Rectal smooth muscle tissue (tissue), 1 donor: ENCODE data around the gene LUC7L.
"Not testable (repeated sequence)": the region's sequence is repeated elsewhere in the genome, so short reads cannot be mapped to it uniquely, and the experiment has no call there.

Experiments
- H3K27ac ChIP-seq: one replicate; pipeline ENCODE4 v1.7.0; 2013; ENCODE audit warnings: low read depth, low read length, inconsistent platforms
- H3K27me3 ChIP-seq: one replicate; pipeline ENCODE4 v1.7.0; 2013; ENCODE audit warnings: low read length; ENCODE audit not compliant: control insufficient read depth, insufficient read depth
- H3K36me3 ChIP-seq: one replicate; pipeline ENCODE4 v1.7.0; 2013; ENCODE audit warnings: low read length; ENCODE audit not compliant: control insufficient read depth, insufficient read depth
- H3K4me1 ChIP-seq: one replicate; pipeline ENCODE4 v1.7.0; 2013; ENCODE audit warnings: low read length; ENCODE audit not compliant: control insufficient read depth, insufficient read depth
- H3K4me3 ChIP-seq: one replicate; pipeline ENCODE4 v1.7.0; 2013; ENCODE audit warnings: low read length
- H3K9ac ChIP-seq: one replicate; pipeline ENCODE4 v1.7.0; 2013; ENCODE audit warnings: low read length

The LUC7L gene

GRCh38 chr16:259814-260253 lies 30.6 kb upstream of the LUC7L start:
- no peaks in the 10 kb centered on the region for H3K27me3 ChIP-seq
- peaks cover 23% of the 10 kb centered on the region for H3K36me3 ChIP-seq
- no peak overlapping the region for H3K4me3 ChIP-seq
- H3K27ac ChIP-seq: no peak overlapping the region
- no peak overlapping the region for H3K9ac ChIP-seq
- H3K4me1 ChIP-seq: no peaks in the 10 kb centered on the region

GRCh38 chr16:259226-259625 lies 30.0 kb upstream of the LUC7L start:
- H3K4me1 ChIP-seq: no peaks in the 10 kb centered on the region
- H3K36me3 ChIP-seq: peaks cover 22% of the 10 kb centered on the region
- no peaks in the 10 kb centered on the region for H3K27me3 ChIP-seq
- no peak overlapping the region for H3K9ac ChIP-seq
- H3K4me3 ChIP-seq: no peak overlapping the region
- H3K27ac ChIP-seq: no peak overlapping the region

GRCh38 chr16:258091-258490 lies 28.8 kb upstream of the LUC7L start:
- H3K27me3 ChIP-seq, H3K4me3 ChIP-seq, H3K4me1 ChIP-seq, H3K9ac ChIP-seq, H3K27ac ChIP-seq: not testable (repeated sequence)
- H3K36me3 ChIP-seq: peaks cover 22% of the 10 kb centered on the region

GRCh38 chr16:255183-255582 lies 25.9 kb upstream of the LUC7L start:
- no peak overlapping the region for H3K9ac ChIP-seq
- no peak overlapping the region for H3K27ac ChIP-seq
- H3K4me3 ChIP-seq: no peak overlapping the region
- peaks cover 9% of the 10 kb centered on the region for H3K36me3 ChIP-seq
- no peaks in the 10 kb centered on the region for H3K27me3 ChIP-seq
- H3K4me1 ChIP-seq: no peaks in the 10 kb centered on the region

- Histone ChIP-seq H3K4me1 (no peaks in the 10 kb centered on the region), H3K36me3 (peaks cover 2% of the 10 kb centered on the region), H3K9ac (no peak overlapping the region), H3K27ac (no peak overlapping the region), H3K27me3 (no peaks in the 10 kb centered on the region), H3K4me3 (no peak overlapping the region)
These were observed 25.2 kb upstream of the LUC7L start for GRCh38 chr16:254461-254860.

- Histone ChIP-seq H3K4me3 (no peak overlapping the region), H3K36me3 (peaks cover 2% of the 10 kb centered on the region), H3K4me1 (no peaks in the 10 kb centered on the region), H3K27me3 (no peaks in the 10 kb centered on the region), H3K27ac (no peak overlapping the region), H3K9ac (no peak overlapping the region)
These were observed 24.6 kb upstream of the LUC7L start for GRCh38 chr16:253833-254232.

GRCh38 chr16:252366-253337 lies 23.4 kb upstream of the LUC7L start:
- Histone ChIP-seq H3K27me3 (no peaks in the 10 kb centered on the region), H3K27ac (no peak overlapping the region), H3K36me3 (peaks cover 2% of the 10 kb centered on the region), H3K4me1 (no peaks in the 10 kb centered on the region), H3K9ac (no peak overlapping the region), H3K4me3 (peak overlapping the region; percentile 1)

GRCh38 chr16:249431-249830 lies 20.2 kb upstream of the LUC7L start:
- Histone ChIP-seq H3K36me3 (peaks cover 2% of the 10 kb centered on the region), H3K9ac (no peak overlapping the region), H3K4me1 (no peaks in the 10 kb centered on the region), H3K27ac (no peak overlapping the region), H3K4me3 (no peak overlapping the region), H3K27me3 (no peaks in the 10 kb centered on the region)

GRCh38 chr16:247027-247426 lies 17.8 kb upstream of the LUC7L start:
- Histone ChIP-seq H3K4me3 (no peak overlapping the region), H3K27me3 (no peaks in the 10 kb centered on the region), H3K27ac (no peak overlapping the region), H3K4me1 (no peaks in the 10 kb centered on the region), H3K36me3 (peaks cover 2% of the 10 kb centered on the region), H3K9ac (no peak overlapping the region)

GRCh38 chr16:245105-245504 lies 15.9 kb upstream of the LUC7L start:
- H3K27ac ChIP-seq: no peak overlapping the region
- no peak overlapping the region for H3K9ac ChIP-seq
- no peaks in the 10 kb centered on the region for H3K4me1 ChIP-seq
- no peaks in the 10 kb centered on the region for H3K27me3 ChIP-seq
- H3K4me3 ChIP-seq: no peak overlapping the region
- no peaks in the 10 kb centered on the region for H3K36me3 ChIP-seq

- Histone ChIP-seq H3K4me3 (no peak overlapping the region), H3K4me1 (no peaks in the 10 kb centered on the region)
These were observed 14.1 kb upstream of the LUC7L start for GRCh38 chr16:243348-243747.

GRCh38 chr16:242281-242680 lies 13.0 kb upstream of the LUC7L start:
- Histone ChIP-seq H3K36me3 (no peaks in the 10 kb centered on the region), H3K27me3 (no peaks in the 10 kb centered on the region), H3K9ac (no peak overlapping the region), H3K4me1 (no peaks in the 10 kb centered on the region), H3K27ac (no peak overlapping the region), H3K4me3 (no peak overlapping the region)

More at GRCh38 chr16:243348-243747, 14.1 kb upstream of the LUC7L start:
- Histone ChIP-seq H3K9ac (no peak overlapping the region), H3K27me3 (no peaks in the 10 kb centered on the region), H3K36me3 (no peaks in the 10 kb centered on the region), H3K27ac (no peak overlapping the region)

GRCh38 chr16:240559-240958 lies 11.3 kb upstream of the LUC7L start:
- Histone ChIP-seq H3K9ac (no peak overlapping the region), H3K27me3 (no peaks in the 10 kb centered on the region), H3K27ac (peak overlapping the region; percentile 11), H3K4me3 (no peak overlapping the region), H3K36me3 (no peaks in the 10 kb centered on the region), H3K4me1 (no peaks in the 10 kb centered on the region)
